ENCODE results near the gene PI4K2B.

Gene PI4K2B

DNA sequence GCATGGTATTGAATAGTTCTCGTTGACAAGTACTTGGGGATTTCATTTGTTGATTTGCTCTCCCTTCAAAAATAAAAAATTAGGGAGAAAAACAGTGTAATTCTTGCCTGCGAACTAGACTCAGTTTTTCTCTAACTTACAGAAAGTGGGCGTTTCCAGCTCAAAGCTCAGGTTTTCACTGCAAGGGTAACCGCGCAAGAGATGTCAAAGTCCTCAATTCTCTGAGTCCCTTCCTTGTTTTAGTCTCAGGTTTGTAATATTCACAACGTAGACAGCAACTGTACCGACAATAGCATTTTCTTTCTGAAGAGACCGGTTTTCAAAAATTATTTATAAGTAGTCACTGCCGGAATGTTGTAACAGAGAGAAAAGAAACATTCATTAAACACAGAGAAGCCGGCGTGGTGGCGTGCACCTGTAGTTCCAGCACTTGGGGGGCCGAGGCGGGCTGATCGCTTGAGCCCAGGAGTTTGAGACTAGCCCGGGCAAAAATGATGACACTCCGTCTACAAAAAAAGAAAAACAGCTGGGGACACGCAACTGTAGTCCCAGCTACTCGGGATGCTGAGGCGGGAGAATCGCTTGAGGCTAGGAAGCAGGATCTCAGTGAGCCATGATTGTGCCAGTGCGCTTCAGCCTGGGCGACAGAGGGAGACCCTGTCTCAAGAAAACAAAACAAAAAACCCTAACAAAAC, 79.5 kb downstream of the PI4K2B start:
- H3K4me3 ChIP-seq (ENCODE audit: low read length): peak overlapping the region; percentile 90
- H3K9me3 ChIP-seq (ENCODE audit: control insufficient read depth, insufficient read depth, low read length): no peaks in the 10 kb centered on the region
- peaks cover 24% of the 10 kb centered on the region for H3K4me1 ChIP-seq (ENCODE audit: control insufficient read depth, low read length)
- H3K9me2 ChIP-seq (replicated peaks; ENCODE audit: control insufficient read depth, low read length): no peaks in the 10 kb centered on the region
- H3F3A ChIP-seq (ENCODE audit: control insufficient read depth, insufficient read depth): no peaks in the 10 kb centered on the region
- H3K36me3 ChIP-seq (ENCODE audit: control insufficient read depth, low read length): peaks cover 21% of the 10 kb centered on the region
- H3K4me2 ChIP-seq (ENCODE audit: low read length): peak overlapping the region; percentile 64
- H3K27me3 ChIP-seq (ENCODE audit: control insufficient read depth, low read length): no peaks in the 10 kb centered on the region
- no peak overlapping the region for H3K27ac ChIP-seq (ENCODE audit: low read depth, low read length)
- H3K79me2 ChIP-seq (ENCODE audit: control insufficient read depth, low read length): peaks cover 22% of the 10 kb centered on the region
- TF ChIP-seq, protein P1, sequence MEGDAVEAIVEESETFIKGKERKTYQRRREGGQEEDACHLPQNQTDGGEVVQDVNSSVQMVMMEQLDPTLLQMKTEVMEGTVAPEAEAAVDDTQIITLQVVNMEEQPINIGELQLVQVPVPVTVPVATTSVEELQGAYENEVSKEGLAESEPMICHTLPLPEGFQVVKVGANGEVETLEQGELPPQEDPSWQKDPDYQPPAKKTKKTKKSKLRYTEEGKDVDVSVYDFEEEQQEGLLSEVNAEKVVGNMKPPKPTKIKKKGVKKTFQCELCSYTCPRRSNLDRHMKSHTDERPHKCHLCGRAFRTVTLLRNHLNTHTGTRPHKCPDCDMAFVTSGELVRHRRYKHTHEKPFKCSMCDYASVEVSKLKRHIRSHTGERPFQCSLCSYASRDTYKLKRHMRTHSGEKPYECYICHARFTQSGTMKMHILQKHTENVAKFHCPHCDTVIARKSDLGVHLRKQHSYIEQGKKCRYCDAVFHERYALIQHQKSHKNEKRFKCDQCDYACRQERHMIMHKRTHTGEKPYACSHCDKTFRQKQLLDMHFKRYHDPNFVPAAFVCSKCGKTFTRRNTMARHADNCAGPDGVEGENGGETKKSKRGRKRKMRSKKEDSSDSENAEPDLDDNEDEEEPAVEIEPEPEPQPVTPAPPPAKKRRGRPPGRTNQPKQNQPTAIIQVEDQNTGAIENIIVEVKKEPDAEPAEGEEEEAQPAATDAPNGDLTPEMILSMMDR (IDR thresholded peaks at IDR 0.05; ENCODE audit: low read depth, low read length, poor library complexity, severe bottlenecking): no peak
- no peak for TF ChIP-seq EZH2phosphoT487 (IDR thresholded peaks at IDR 0.05; ENCODE audit: borderline replicate concordance, low read length)
- no peaks in the 10 kb centered on the region for H4K20me1 ChIP-seq (ENCODE audit: control insufficient read depth, insufficient read depth, low read depth, low read length)

- H4K20me1 ChIP-seq (ENCODE audit: control insufficient read depth, insufficient read depth, low read depth, low read length): no peaks in the 10 kb centered on the region
- TF ChIP-seq, protein P1 (IDR thresholded peaks at IDR 0.05; ENCODE audit: low read depth, low read length, poor library complexity, severe bottlenecking): no peak
- no peak for TF ChIP-seq EZH2phosphoT487 (IDR thresholded peaks at IDR 0.05; ENCODE audit: borderline replicate concordance, low read length)
- H3K27ac ChIP-seq (ENCODE audit: low read depth, low read length): no peak overlapping the region
- H3K9me2 ChIP-seq (replicated peaks; ENCODE audit: control insufficient read depth, low read length): no peaks in the 10 kb centered on the region
- H3K4me3 ChIP-seq (ENCODE audit: low read length): no peak overlapping the region
- no peak overlapping the region for H3K4me2 ChIP-seq (ENCODE audit: low read length)
- H3K9me3 ChIP-seq (ENCODE audit: control insufficient read depth, insufficient read depth, low read length): no peaks in the 10 kb centered on the region
- peaks cover 23% of the 10 kb centered on the region for H3K36me3 ChIP-seq (ENCODE audit: control insufficient read depth, low read length)
- peaks cover 3% of the 10 kb centered on the region; the same call in 1 of the 2 replicates for H3K79me2 ChIP-seq (ENCODE audit: control insufficient read depth, low read length)
- H3K27me3 ChIP-seq (ENCODE audit: control insufficient read depth, low read length): no peaks in the 10 kb centered on the region
- no peaks in the 10 kb centered on the region for H3K4me1 ChIP-seq (ENCODE audit: control insufficient read depth, low read length)
- H3F3A ChIP-seq (ENCODE audit: control insufficient read depth, insufficient read depth): peaks cover 4% of the 10 kb centered on the region
Measured at GRCh38 chr4:25320336-25320735, 86.5 kb downstream of the PI4K2B start.

- H3K4me1 ChIP-seq (ENCODE audit: control insufficient read depth, low read length): no peaks in the 10 kb centered on the region
- no peaks in the 10 kb centered on the region for H4K20me1 ChIP-seq (ENCODE audit: control insufficient read depth, insufficient read depth, low read depth, low read length)
- H3K27me3 ChIP-seq (ENCODE audit: control insufficient read depth, low read length): no peaks in the 10 kb centered on the region
- H3K9me3 ChIP-seq (ENCODE audit: control insufficient read depth, insufficient read depth, low read length): no peaks in the 10 kb centered on the region
- H3K4me2 ChIP-seq (ENCODE audit: low read length): no peak overlapping the region
- no peak overlapping the region for H3K27ac ChIP-seq (ENCODE audit: low read depth, low read length)
- no peaks in the 10 kb centered on the region for H3K9me2 ChIP-seq (replicated peaks; ENCODE audit: control insufficient read depth, low read length)
- TF ChIP-seq, protein P1 (IDR thresholded peaks at IDR 0.05; ENCODE audit: low read depth, low read length, poor library complexity, severe bottlenecking): no peak
- TF ChIP-seq EZH2phosphoT487 (IDR thresholded peaks at IDR 0.05; ENCODE audit: borderline replicate concordance, low read length): no peak
- peaks cover 3% of the 10 kb centered on the region; the same call in 1 of the 2 replicates for H3K79me2 ChIP-seq (ENCODE audit: control insufficient read depth, low read length)
- H3F3A ChIP-seq (ENCODE audit: control insufficient read depth, insufficient read depth): peaks cover 4% of the 10 kb centered on the region
- peaks cover 23% of the 10 kb centered on the region for H3K36me3 ChIP-seq (ENCODE audit: control insufficient read depth, low read length)
- no peak overlapping the region for H3K4me3 ChIP-seq (ENCODE audit: low read length)
Measured at GRCh38 chr4:25320773-25321172, 86.9 kb downstream of the PI4K2B start.

Data from DOHH2 (cell line).